ENCODE data around the gene KRT13. TPM values are rescaled to one million over a fixed set of nuclear protein-coding genes. Genes with fewer than 3 reads are reported as not detected.

The KRT13 gene
- total and polyA plus RNA-seq, 9 of the 15 experiments (the other 6 are each of a cell fraction or from before 2014, with no cell fraction given): 0.11 to 1.1 (median 0.24) TPM; not detected in 3

- no peaks in the 10 kb centered on the region for H3K36me3 ChIP-seq (ENCODE audit: control insufficient read depth, insufficient read depth, low read length)
- no TSS peak for BruUV-seq (replicated peaks)
- no peak for FAIRE-seq
- no peaks in the 10 kb centered on the region for H3K4me1 ChIP-seq (replicated peaks in 1 of 2; ENCODE audit: control insufficient read depth in 2 of 2, insufficient read depth in 2 of 2, low read length in 2 of 2)
- H3K27ac ChIP-seq (ENCODE audit: extremely low read depth, low read depth, low read length): no peak overlapping the region
- no peak overlapping the region for H3K4me3 ChIP-seq
- POLR2A ChIA-PET: interaction anchor here (0.5 kb wide), 1 partner anchor 651 kb away, joined by 3 read pairs; no protein-coding TSS in a partner anchor
- TF ChIP-seq OTX1 (CRISPR knock-in tag; IDR thresholded peaks at IDR 0.05) (no peak), SPI1 (IDR thresholded peaks at IDR 0.05; ENCODE audit: borderline replicate concordance, low read depth, low read length) (0 out of 2 replicates have a peak, but pooled peaks have one; percentile 11), GABPB1 (CRISPR knock-in tag; IDR thresholded peaks at IDR 0.05) (no peak)
- no peak overlapping the region for H3K9ac ChIP-seq (ENCODE audit: insufficient read depth in 1 of 2, low read depth in 2 of 2, low read length in 2 of 2)
- ATAC-seq: no peak
- H3K9me1 ChIP-seq (ENCODE audit: control insufficient read depth, insufficient read depth, low read length): no peaks in the 10 kb centered on the region
- WGBS (ENCODE audit: insufficient coverage, low coverage, missing lambda C conversion rate): 3% methylated on average over 4 of the region's 4 CpGs
- no peak overlapping the region for H2AFZ ChIP-seq (ENCODE audit: low read depth, low read length)
- H3K27me3 ChIP-seq (ENCODE audit: control insufficient read depth in 2 of 2, insufficient read depth in 2 of 2, low read length in 2 of 2): peaks cover 3 to 7% of the 10 kb centered on the region in 2 experiments; a peak in 1 of 5 replicates
- H3K4me2 ChIP-seq (ENCODE audit: insufficient read depth, low read length): no peak overlapping the region
- no peaks in the 10 kb centered on the region for H4K20me1 ChIP-seq (replicated peaks; ENCODE audit: control insufficient read depth, insufficient read depth, low read length)
- DNase-seq (ENCODE audit: extremely low read depth in 1 of 4, low spot score in 3 of 4): no peak
- H3K9me3 ChIP-seq (replicated peaks; ENCODE audit: control insufficient read depth, insufficient read depth, low read depth, low read length): no peaks in the 10 kb centered on the region; the same call in 1 of the 2 replicates
- intact Hi-C loops (cut with micrococcal nuclease) (no loop called here), in situ Hi-C loops (cut with MboI) (no loop called here)
- CTCF ChIA-PET (ENCODE audit: low intra/inter-chr PET ratio): no interaction called here
- no peaks in the 10 kb centered on the region for H3K79me2 ChIP-seq (ENCODE audit: control insufficient read depth, insufficient read depth, low read length)
Measured at GRCh38 chr17:41452281-41452680, 53.1 kb downstream of the KRT13 start.

GRCh38 chr17:41451154-41451728 is 54.2 kb downstream of the KRT13 start:
- in situ Hi-C loops (cut with MboI): no loop called here

More at GRCh38 chr17:41451154-41451728, 54.2 kb downstream of the KRT13 start:
- Histone ChIP-seq H3K27ac (ENCODE audit: extremely low read depth, low read depth, low read length) (no peak overlapping the region), H3K4me1 (replicated peaks in 1 of 2; ENCODE audit: control insufficient read depth in 2 of 2, insufficient read depth in 2 of 2, low read length in 2 of 2) (no peaks in the 10 kb centered on the region), H3K9me3 (replicated peaks; ENCODE audit: control insufficient read depth, insufficient read depth, low read depth, low read length) (no peaks in the 10 kb centered on the region; the same call in 1 of the 2 replicates), H3K36me3 (ENCODE audit: control insufficient read depth, insufficient read depth, low read length) (no peaks in the 10 kb centered on the region), H2AFZ (ENCODE audit: low read depth, low read length) (no peak overlapping the region), H3K79me2 (ENCODE audit: control insufficient read depth, insufficient read depth, low read length) (no peaks in the 10 kb centered on the region), H3K4me3 (no peak overlapping the region), H3K4me2 (ENCODE audit: insufficient read depth, low read length) (no peak overlapping the region), H3K27me3 (ENCODE audit: control insufficient read depth in 2 of 2, insufficient read depth in 2 of 2, low read length in 2 of 2) (peaks cover 3 to 7% of the 10 kb centered on the region in 2 experiments; a peak in 1 of 5 replicates), H3K9me1 (ENCODE audit: control insufficient read depth, insufficient read depth, low read length) (no peaks in the 10 kb centered on the region), H3K9ac (ENCODE audit: insufficient read depth in 1 of 2, low read depth in 2 of 2, low read length in 2 of 2) (no peak overlapping the region), H4K20me1 (replicated peaks; ENCODE audit: control insufficient read depth, insufficient read depth, low read length) (no peaks in the 10 kb centered on the region)
- BruUV-seq (replicated peaks): no TSS peak
- DNase-seq (ENCODE audit: extremely low read depth in 1 of 4, low spot score in 3 of 4) (no peak), FAIRE-seq (no peak), ATAC-seq (no peak)
- TF ChIP-seq ZNF121 (CRISPR knock-in tag; conservative IDR thresholded peaks at IDR 0.05) (no peak), NUFIP1 (IDR thresholded peaks at IDR 0.05; ENCODE audit: partially characterized antibody) (no peak), HMBOX1 (IDR thresholded peaks at IDR 0.05) (no peak), ZNF707 (CRISPR knock-in tag; conservative IDR thresholded peaks at IDR 0.05) (no peak), HLTF (IDR thresholded peaks at IDR 0.05) (peak; percentile 87)
- ChIA-PET POLR2A (interaction anchor here (0.6 kb wide), 2 partner anchors 44 to 226 kb away, joined by 3 to 4 read pairs; no protein-coding TSS in a partner anchor), CTCF (ENCODE audit: low intra/inter-chr PET ratio) (interaction anchor here (0.6 kb wide), 1 partner anchor 75 kb away, joined by 3 read pairs; no protein-coding TSS in a partner anchor)
- 0% methylated on average over 2 of the region's 2 CpGs for WGBS (ENCODE audit: insufficient coverage, low coverage, missing lambda C conversion rate)
- intact Hi-C loops (cut with micrococcal nuclease): no loop called here
